GM21717 (cell line): ENCODE measurements around the gene IL20RB.
"Not testable (repeated sequence)": the region's sequence is repeated elsewhere in the genome, so short reads cannot be mapped to it uniquely, and the experiment has no call there.

ENCODE experiments used
- ATAC-seq: cut with Tn5 transposase; IDR thresholded peaks from one replicate; pipeline ENCODE4 v1.9.1; 2021; ENCODE audit warnings: mild to moderate bottlenecking, moderate library complexity; ENCODE audit not compliant: unreplicated experiment

The IL20RB gene

DNA sequence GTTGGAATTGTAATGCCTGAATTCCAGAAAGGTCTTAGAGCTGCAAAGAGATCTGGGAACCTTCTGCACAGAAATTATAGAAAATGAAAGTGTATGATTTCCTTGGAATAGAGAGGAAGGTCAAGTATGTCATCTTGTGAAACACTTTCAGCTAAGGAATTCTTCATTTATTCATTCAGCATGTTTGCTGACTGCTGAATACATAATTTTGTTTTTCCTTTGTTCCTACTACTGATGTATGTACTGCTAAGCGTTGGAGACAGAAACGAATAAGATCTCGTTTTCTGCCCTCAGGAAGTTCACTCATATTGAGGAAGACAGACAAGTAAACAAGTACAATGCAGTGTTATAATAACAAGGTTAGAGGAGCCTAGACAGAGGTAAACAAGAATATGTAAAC lies 14.3 kb upstream of the IL20RB start:
- ATAC-seq: no peak

- ATAC-seq: no peak
Measured at GRCh38 chr3:136946978-136947377, 10.8 kb upstream of the IL20RB start.

GRCh38 chr3:136947477-136947876 lies 10.3 kb upstream of the IL20RB start:
- no peak for ATAC-seq

- no peak for ATAC-seq
Measured at GRCh38 chr3:136949146-136949545, 8.6 kb upstream of the IL20RB start.

- no peak for ATAC-seq
Measured at GRCh38 chr3:136949708-136950107, 8.1 kb upstream of the IL20RB start.

DNA sequence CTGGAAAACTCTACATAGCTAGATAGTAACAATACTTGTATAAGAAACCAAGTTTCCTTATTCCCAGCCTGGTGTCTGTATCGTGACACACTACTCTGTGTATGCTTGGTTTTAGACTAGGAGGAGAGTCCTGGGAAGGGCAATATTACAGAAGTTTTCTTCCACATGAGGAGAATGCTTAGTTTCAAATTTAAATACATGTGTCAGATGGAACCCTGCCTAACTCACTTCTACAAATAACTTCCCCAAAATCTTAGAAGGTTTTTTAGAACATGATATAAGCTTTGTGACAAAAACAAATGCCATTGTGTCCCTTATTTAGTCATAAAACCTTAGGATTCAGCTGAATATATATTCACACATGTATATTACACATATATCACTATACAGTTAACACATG lies 7.2 kb upstream of the IL20RB start:
- no peak for ATAC-seq

DNA sequence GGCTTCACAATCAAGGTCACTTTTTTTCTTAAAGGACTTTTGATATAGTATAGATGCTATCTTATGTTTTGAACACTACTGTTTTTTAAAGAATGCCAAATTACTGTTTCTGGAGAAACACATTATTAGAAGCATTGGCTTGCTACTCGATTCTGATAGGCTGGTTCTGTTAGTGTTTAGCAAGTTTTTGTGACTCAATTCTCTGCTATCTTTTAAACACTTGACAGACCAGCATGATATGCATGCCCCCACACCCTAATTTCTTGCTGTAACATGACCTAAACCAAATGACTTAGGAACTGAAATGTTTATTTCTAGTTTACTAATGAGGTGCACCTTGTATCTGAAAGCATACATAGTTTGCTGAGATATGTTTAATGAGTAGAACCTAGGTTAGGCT lies 5.5 kb upstream of the IL20RB start:
- ATAC-seq: no peak

DNA sequence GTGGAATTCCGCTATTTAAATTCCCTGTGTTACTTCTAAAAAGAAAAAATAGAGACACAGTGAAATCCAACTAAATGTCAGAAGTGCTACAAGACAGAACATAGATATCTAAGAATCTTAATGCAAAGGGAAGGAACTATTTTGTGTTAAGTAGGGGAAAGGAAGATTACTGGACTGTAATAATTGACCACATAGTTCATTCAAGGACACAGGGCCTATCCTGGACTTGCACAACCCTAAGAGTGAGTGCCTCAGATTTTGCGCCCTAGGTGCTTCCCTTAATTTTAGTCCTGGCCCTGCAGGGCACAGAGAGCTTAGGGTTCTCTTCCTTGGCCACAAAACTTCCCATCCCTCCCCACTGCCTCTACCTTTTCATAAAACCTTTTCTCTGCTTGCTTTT lies 3.5 kb upstream of the IL20RB start:
- ATAC-seq: no peak

DNA sequence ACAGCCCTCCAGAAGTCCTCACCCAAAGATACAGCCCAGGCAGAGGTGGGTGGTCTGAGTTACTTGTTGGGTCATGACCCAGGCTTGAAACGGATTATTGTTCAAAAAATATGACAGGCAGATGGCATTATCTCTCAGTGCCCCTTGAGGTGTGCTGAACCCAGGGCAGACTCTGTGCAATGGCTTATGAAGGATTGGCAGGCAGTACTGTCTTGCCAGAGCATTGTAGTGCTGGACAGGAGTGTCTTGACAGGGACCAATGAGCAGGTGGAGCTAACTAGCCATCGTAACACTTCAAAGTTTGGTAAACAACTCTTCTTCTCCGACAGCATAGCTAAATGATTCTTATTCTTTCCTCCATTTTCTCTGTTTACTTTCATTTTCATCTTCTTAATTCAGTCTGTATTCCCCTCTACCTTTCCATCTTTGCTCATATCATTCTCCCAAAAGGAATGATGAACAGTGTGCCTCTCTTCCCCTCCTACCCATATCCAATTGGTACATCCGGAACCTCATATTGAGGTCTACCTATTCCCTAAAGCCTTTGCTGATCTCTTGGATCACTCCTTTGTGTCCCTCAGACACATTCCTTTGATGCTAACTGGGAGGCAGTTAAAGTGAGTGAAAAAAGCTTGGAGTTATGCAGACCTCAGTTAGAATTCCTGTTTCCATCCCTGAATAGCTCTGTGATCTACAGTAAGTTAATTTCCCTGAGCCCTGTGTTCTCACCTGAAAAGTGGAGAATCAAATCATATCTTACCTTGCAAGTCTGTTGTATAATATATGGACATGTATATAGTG lies 2.6 kb upstream of the IL20RB start:
- ATAC-seq: no peak

- no peak for ATAC-seq
Measured at GRCh38 chr3:136955813-136956212, 2.0 kb upstream of the IL20RB start.

DNA sequence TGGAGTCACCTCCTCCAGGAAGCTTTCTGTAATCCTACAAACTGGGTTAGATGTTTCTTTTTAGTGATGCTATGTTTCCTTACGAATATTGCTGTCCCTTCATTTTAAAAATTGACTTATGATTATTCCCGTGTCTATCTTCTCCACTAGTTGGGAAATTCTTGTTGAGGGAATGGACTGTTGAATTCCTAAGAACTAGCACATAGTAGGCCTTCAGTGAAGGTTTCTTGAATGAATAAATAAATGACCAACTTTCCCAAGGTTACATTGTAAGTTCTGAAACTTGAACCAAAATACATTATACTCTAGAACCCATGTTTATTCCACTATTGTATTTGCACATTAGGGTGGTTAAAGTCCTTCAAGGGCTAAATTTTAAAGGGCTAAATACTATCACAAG lies 812 bp upstream of the IL20RB start:
- no peak for ATAC-seq

DNA sequence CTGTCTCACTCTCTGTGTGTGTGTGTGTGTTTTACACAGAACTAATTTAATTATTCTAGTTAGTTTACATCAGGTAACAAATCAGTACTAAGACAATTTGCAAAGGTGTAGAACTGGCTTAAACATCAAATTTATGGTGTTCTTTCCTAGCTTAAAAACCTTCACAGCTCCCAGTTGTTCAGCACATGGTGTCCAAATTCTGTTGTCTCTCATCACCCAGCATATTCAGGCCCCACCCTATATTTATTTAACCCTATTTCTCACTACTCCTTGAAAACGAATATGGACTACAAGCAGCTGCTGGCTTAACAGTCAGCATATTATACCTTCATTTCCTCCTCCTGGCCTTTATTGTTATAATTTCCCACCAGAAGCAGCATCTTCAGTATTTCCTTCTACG lies 1.2 kb downstream of the IL20RB start:
- no peak for ATAC-seq

GRCh38 chr3:136959599-136959998 lies 1.8 kb downstream of the IL20RB start:
- no peak for ATAC-seq

DNA sequence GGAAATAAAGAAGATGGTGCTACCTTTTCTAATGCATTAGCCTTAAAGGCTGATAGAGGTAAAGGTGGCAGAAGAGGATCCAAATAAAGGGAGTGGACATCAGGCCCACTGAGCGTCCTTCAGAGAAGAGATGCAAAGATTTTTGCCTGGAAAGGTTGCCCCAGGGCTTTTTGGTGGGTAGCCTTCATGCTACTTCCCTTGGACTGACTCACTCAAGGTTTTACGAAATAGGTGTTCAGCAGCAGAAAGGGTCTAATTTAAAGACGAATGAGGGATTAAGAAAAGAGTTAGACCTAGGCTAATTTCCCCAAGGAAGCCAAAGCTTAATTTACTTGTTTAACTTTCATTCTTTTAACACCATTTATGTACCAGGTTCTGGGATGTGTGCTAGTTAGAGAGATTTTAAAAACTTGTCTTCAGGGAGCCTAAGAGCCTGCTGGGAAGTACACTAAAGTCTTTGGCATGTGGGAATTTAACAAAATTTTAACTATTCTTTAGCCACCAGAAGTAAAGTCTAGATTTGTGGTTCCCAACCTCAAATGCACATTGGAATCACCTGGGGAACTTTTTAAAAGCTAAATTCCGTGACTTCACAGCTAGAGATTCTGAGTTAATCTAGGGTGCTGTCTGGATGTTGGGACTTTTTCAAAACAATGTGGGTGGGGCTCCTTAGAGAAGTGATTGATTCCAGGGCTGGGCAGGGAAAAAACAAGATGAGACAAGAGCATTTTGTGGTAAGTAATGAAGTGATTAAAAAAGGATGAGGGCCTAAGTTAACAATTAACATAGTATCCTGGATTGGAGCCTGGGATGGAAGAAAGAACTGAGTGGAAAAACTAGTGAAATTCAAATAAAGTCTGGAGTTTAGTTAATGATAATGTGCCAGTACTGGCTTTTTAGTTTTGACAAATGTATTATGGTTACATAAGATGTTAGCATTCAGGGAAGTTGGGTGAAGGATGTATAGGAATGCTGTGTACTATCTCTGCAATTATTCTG lies 3.4 kb downstream of the IL20RB start:
- no peak for ATAC-seq

GRCh38 chr3:136962927-136963326 lies 5.1 kb downstream of the IL20RB start:
- ATAC-seq: no peak

DNA sequence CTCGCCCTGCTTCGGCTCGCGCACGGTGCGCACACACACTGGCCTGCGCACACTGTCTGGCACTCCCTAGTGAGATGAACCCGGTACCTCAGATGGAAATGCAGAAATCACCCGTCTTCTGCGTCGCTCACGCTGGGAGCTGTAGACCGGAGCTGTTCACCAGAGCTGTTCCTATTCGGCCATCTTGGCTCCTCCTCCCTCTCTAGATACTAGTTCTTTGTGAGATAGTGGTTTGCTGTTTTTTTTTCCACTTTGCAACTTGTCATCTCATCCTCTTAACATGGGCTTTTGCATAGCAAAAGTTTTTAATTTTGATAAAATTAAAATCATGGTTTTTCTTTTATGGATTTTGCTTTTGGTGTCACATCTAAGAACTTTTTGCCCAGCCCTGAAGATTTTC lies 11.8 kb downstream of the IL20RB start:
- not testable (repeated sequence) for ATAC-seq

GRCh38 chr3:136973352-136973751 lies 15.6 kb downstream of the IL20RB start:
- ATAC-seq: no peak

GRCh38 chr3:136974670-136975069 lies 16.9 kb downstream of the IL20RB start:
- ATAC-seq: no peak

DNA sequence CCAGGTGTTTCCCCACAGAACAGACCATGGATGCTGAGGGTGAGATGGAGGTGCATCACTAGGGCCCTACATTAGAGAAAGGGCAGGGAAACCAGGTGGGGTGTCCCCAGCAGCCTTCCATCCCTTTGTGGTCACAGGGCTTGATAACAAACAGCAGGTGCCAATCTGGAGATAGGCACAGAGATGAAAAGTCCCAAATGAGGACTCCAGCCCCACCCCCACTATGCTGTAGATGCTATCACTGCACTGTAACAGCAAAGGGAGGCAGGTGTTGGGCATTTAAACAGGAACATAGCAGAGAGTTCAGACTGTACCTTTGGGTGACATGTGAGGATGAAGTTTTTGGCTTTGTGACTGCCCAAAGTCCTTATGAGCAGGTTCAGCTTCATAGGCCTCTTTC lies 21.4 kb downstream of the IL20RB start:
- no peak for ATAC-seq

GRCh38 chr3:136979684-136980083 lies 21.9 kb downstream of the IL20RB start:
- ATAC-seq: no peak

- ATAC-seq: no peak
Measured at GRCh38 chr3:136982033-136982432, 24.2 kb downstream of the IL20RB start.
